Thoracic aorta (tissue), 2 donors: ENCODE data around the gene PSEN1. TPM values are rescaled to one million over a fixed set of nuclear protein-coding genes. Genes with fewer than 3 reads are reported as not detected.
"Not testable (repeated sequence)": the region's sequence is repeated elsewhere in the genome, so short reads cannot be mapped to it uniquely, and the experiment has no call there.

Experiments used
- ATAC-seq: fragments of 150-250 bp; one replicate; pipeline ENCODE4 v1.8.0; 2017; ENCODE audit warnings: low read depth; ENCODE audit not compliant: insufficient number of reproducible peaks, low FRiP score
- DNase-seq: peaks from one replicate; pipeline ENCODE4 v3.0.0-alpha.2; 2020; ENCODE audit warnings: low spot score
- H3K27ac ChIP-seq, 2 donors: fragments of 200-600 bp; sonication (generic); 1 replicate in 1 of 2; 2 replicates in 1 of 2; pipeline ENCODE4 v1.5.1; 2016; ENCODE audit warnings: mild to moderate bottlenecking in 2 of 2, moderate library complexity in 2 of 2
- H3K27me3 ChIP-seq: fragments of 200-600 bp; sonication (generic); replicated peaks from 2 replicates; pipeline ENCODE4 v1.6.0; 2016; ENCODE audit warnings: mild to moderate bottlenecking; ENCODE audit not compliant: insufficient read depth
- H3K36me3 ChIP-seq: fragments of 200-600 bp; sonication (generic); one replicate; pipeline ENCODE4 v1.5.1; 2016
- H3K4me1 ChIP-seq, 2 donors: fragments of 200-600 bp; sonication (generic); 1 replicate in 1 of 2; 2 replicates in 1 of 2; pipeline versions ENCODE4 v1.5.1 to v1.6.0; 2016; ENCODE audit warnings: low read depth in 2 of 2, mild to moderate bottlenecking in 1 of 2; ENCODE audit not compliant: control insufficient read depth in 1 of 2
- H3K4me3 ChIP-seq: fragments of 200-600 bp; sonication (generic); 2 replicates; pipeline ENCODE4 v1.5.1; 2016; ENCODE audit warnings: mild to moderate bottlenecking
- H3K9me3 ChIP-seq: fragments of 200-600 bp; sonication (generic); 2 replicates; pipeline ENCODE4 v1.5.1; 2016
- CTCF ChIP-seq: fragments of 200-600 bp; sonication (generic); IDR thresholded peaks from one replicate; pipeline ENCODE4 v1.5.1; 2019; ENCODE audit warnings: antibody characterized with exemption
- total RNA-seq, 2 donors: library from RNA; depleted of rRNA; stranded (reverse); fragments of >200 nt; gene quantifications; one replicate each; pipeline versions ENCODE4 v1.1.0 to v1.2.3, GENCODE V29; 2016

PSEN1 gene
- total RNA-seq, 2 donors from 2014 or later = 35.3 to 47.5 TPM

- H3K4me3 ChIP-seq = no peak overlapping the region
- H3K36me3 ChIP-seq = peaks cover 12% of the 10 kb centered on the region
These were observed 32.4 kb downstream of the PSEN1 start for GRCh38 chr14:73168691-73169090.

GRCh38 chr14:73169855-73170254 is 33.5 kb downstream of the PSEN1 start:
- DNase-seq, H3K9me3 ChIP-seq, H3K27ac ChIP-seq, H3K4me1 ChIP-seq, H3K27me3 ChIP-seq, H3K4me3 ChIP-seq, ATAC-seq: not testable (repeated sequence)
- H3K36me3 ChIP-seq = peaks cover 23% of the 10 kb centered on the region

More at GRCh38 chr14:73168691-73169090, 32.4 kb downstream of the PSEN1 start:
- Histone ChIP-seq H3K4me1 (no peaks in the 10 kb centered on the region), H3K9me3 (no peaks in the 10 kb centered on the region), H3K27ac (no peak overlapping the region), H3K27me3 (no peaks in the 10 kb centered on the region)
- no peak for TF ChIP-seq CTCF
- DNase-seq (no peak), ATAC-seq (no peak)

DNA sequence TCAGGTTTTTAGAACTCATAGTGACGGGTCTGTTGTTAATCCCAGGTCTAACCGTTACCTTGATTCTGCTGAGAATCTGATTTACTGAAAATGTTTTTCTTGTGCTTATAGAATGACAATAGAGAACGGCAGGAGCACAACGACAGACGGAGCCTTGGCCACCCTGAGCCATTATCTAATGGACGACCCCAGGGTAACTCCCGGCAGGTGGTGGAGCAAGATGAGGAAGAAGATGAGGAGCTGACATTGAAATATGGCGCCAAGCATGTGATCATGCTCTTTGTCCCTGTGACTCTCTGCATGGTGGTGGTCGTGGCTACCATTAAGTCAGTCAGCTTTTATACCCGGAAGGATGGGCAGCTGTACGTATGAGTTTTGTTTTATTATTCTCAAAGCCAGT is 34.4 kb downstream of the PSEN1 start:
- TF ChIP-seq CTCF = no peak
- no peak overlapping the region for H3K27ac ChIP-seq
- peaks cover 27% of the 10 kb centered on the region for H3K36me3 ChIP-seq
- ATAC-seq (no peak), DNase-seq (no peak)
- H3K9me3 ChIP-seq = no peaks in the 10 kb centered on the region
- no peaks in the 10 kb centered on the region for H3K4me1 ChIP-seq
- H3K4me3 ChIP-seq = no peak overlapping the region
- H3K27me3 ChIP-seq = no peaks in the 10 kb centered on the region

DNA sequence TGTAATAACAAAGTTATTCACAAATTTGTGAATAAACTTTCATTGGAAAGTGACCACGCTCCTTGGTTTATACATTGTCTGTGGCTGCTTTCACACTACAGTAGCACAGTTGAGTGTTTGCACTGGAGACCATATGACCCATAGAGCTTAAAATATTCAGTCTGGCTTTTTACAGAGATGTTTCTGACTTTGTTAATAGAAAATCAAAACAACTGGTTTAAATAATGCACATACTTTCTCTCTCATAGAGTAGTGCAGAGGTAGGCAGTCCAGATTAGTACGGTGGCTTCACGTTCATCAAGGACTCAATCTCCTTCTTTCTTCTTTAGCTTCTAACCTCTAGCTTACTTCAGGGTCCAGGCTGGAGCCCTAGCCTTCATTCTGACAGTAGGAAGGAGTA is 36.2 kb downstream of the PSEN1 start:
- no peak for TF ChIP-seq CTCF
- Histone ChIP-seq H3K4me3 (no peak overlapping the region), H3K4me1 (no peaks in the 10 kb centered on the region), H3K9me3 (no peaks in the 10 kb centered on the region), H3K27me3 (no peaks in the 10 kb centered on the region), H3K27ac (no peak overlapping the region), H3K36me3 (peaks cover 27% of the 10 kb centered on the region)
- no peak for DNase-seq
- ATAC-seq = no peak

DNA sequence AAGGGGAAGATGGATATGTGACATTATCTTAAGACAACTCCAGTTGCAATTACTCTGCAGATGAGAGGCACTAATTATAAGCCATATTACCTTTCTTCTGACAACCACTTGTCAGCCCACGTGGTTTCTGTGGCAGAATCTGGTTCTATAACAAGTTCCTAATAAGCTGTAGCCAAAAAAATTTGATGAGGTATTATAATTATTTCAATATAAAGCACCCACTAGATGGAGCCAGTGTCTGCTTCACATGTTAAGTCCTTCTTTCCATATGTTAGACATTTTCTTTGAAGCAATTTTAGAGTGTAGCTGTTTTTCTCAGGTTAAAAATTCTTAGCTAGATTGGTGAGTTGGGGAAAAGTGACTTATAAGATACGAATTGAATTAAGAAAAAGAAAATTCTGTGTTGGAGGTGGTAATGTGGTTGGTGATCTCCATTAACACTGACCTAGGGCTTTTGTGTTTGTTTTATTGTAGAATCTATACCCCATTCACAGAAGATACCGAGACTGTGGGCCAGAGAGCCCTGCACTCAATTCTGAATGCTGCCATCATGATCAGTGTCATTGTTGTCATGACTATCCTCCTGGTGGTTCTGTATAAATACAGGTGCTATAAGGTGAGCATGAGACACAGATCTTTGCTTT is 36.9 kb downstream of the PSEN1 start:
- Histone ChIP-seq H3K27me3 (no peaks in the 10 kb centered on the region), H3K4me3 (no peak overlapping the region), H3K27ac (no peak overlapping the region), H3K9me3 (no peaks in the 10 kb centered on the region), H3K4me1 (no peaks in the 10 kb centered on the region), H3K36me3 (peaks cover 27% of the 10 kb centered on the region)
- DNase-seq (no peak), ATAC-seq (no peak)
- peak; percentile 23 for TF ChIP-seq CTCF

- H3K36me3 ChIP-seq = peaks cover 22% of the 10 kb centered on the region
- no peak for TF ChIP-seq CTCF
- no peaks in the 10 kb centered on the region for H3K4me1 ChIP-seq
- H3K27ac ChIP-seq = no peak overlapping the region
- no peak overlapping the region for H3K4me3 ChIP-seq
- ATAC-seq (no peak), DNase-seq (no peak)
- no peaks in the 10 kb centered on the region for H3K27me3 ChIP-seq
- no peaks in the 10 kb centered on the region for H3K9me3 ChIP-seq
These were observed 40.4 kb downstream of the PSEN1 start for GRCh38 chr14:73176685-73177084.
